ENCODE results near the gene RTBDN. TPM values are rescaled to one million over a fixed set of nuclear protein-coding genes. Genes with fewer than 3 reads are reported as not detected.
"Not testable (repeated sequence)": the region's sequence is repeated elsewhere in the genome, so short reads cannot be mapped to it uniquely, and the experiment has no call there.

RTBDN gene
- polyA plus RNA-seq, 1 donor from 2014 or later, result not detected

GRCh38 chr19:12865746-12866415 is 31.5 kb upstream of the RTBDN start:
- no peaks in the 10 kb centered on the region for H3K9me3 Mint-ChIP-seq
- H3K27me3 Mint-ChIP-seq, result peaks cover 9% of the 10 kb centered on the region
- H3K27ac Mint-ChIP-seq, result no peak overlapping the region
- peaks cover 3% of the 10 kb centered on the region for H3K36me3 Mint-ChIP-seq
- H3K4me3 Mint-ChIP-seq, result peak overlapping the region; percentile 54 to 83 (median 68)
- peaks cover 3 to 4% (median 3%) of the 10 kb centered on the region in 3 donors for H3K4me1 Mint-ChIP-seq

- Mint-ChIP-seq H3K36me3 (peaks cover 3% of the 10 kb centered on the region), H3K27ac (peak overlapping the region in 1 of 3 donors; percentile 77), H3K27me3 (peaks cover 9% of the 10 kb centered on the region), H3K4me3 (peak overlapping the region in 1 of 4 donors; percentile 65), H3K4me1 (peaks cover 3 to 5% (median 4%) of the 10 kb centered on the region in 3 donors), H3K9me3 (no peaks in the 10 kb centered on the region)
Measured at GRCh38 chr19:12864721-12865715, 30.6 kb upstream of the RTBDN start.

- H3K4me1 Mint-ChIP-seq, result peaks cover 3 to 5% (median 4%) of the 10 kb centered on the region in 3 donors
- peaks cover 1% of the 10 kb centered on the region for H3K36me3 Mint-ChIP-seq
- H3K4me3 Mint-ChIP-seq, result no peak overlapping the region
- no peak overlapping the region for H3K27ac Mint-ChIP-seq
- no peaks in the 10 kb centered on the region for H3K9me3 Mint-ChIP-seq
- peaks cover 9% of the 10 kb centered on the region for H3K27me3 Mint-ChIP-seq
Measured at GRCh38 chr19:12864143-12864542, 29.8 kb upstream of the RTBDN start.

GRCh38 chr19:12859546-12859945 is 25.2 kb upstream of the RTBDN start:
- Mint-ChIP-seq H3K27me3 (no peaks in the 10 kb centered on the region), H3K4me3 (no peak overlapping the region), H3K4me1 (peaks cover 0 to 3% (median 0%) of the 10 kb centered on the region in 3 donors), H3K36me3 (peaks cover 1% of the 10 kb centered on the region), H3K9me3 (peaks cover 0 to 2% (median 0%) of the 10 kb centered on the region in 3 donors), H3K27ac (no peak overlapping the region)

GRCh38 chr19:12858041-12858928 is 23.9 kb upstream of the RTBDN start:
- no peak overlapping the region for H3K4me3 Mint-ChIP-seq

GRCh38 chr19:12856653-12857052 is 22.3 kb upstream of the RTBDN start:
- H3K36me3 Mint-ChIP-seq, result peaks cover 1% of the 10 kb centered on the region
- peaks cover 0 to 3% (median 0%) of the 10 kb centered on the region in 3 donors for H3K4me1 Mint-ChIP-seq
- peaks cover 0 to 2% (median 0%) of the 10 kb centered on the region in 3 donors for H3K9me3 Mint-ChIP-seq
- no peak overlapping the region for H3K27ac Mint-ChIP-seq
- no peaks in the 10 kb centered on the region for H3K27me3 Mint-ChIP-seq
- no peak overlapping the region for H3K4me3 Mint-ChIP-seq

More at GRCh38 chr19:12858041-12858928, 23.9 kb upstream of the RTBDN start:
- Mint-ChIP-seq H3K9me3 (peaks cover 0 to 2% (median 0%) of the 10 kb centered on the region in 3 donors), H3K36me3 (peaks cover 1% of the 10 kb centered on the region), H3K27ac (no peak overlapping the region), H3K4me1 (peaks cover 0 to 3% (median 0%) of the 10 kb centered on the region in 3 donors), H3K27me3 (no peaks in the 10 kb centered on the region)

GRCh38 chr19:12847159-12848139 is 13.1 kb upstream of the RTBDN start:
- H3K27me3 Mint-ChIP-seq, result peaks cover 12% of the 10 kb centered on the region
- no peak overlapping the region for H3K27ac Mint-ChIP-seq
- H3K4me1 Mint-ChIP-seq, result peaks cover 0 to 3% (median 1%) of the 10 kb centered on the region in 3 donors

GRCh38 chr19:12846613-12847012 is 12.2 kb upstream of the RTBDN start:
- not testable (repeated sequence) for H3K4me1 Mint-ChIP-seq, H3K27ac Mint-ChIP-seq, H3K36me3 Mint-ChIP-seq, H3K9me3 Mint-ChIP-seq
- H3K27me3 Mint-ChIP-seq, result peaks cover 16% of the 10 kb centered on the region
- peak overlapping the region in 1 of 4 donors; percentile 45 for H3K4me3 Mint-ChIP-seq

More at GRCh38 chr19:12847159-12848139, 13.1 kb upstream of the RTBDN start:
- no peaks in the 10 kb centered on the region for H3K36me3 Mint-ChIP-seq
- peak overlapping the region in 2 of 4 donors; percentile 8 to 72 for H3K4me3 Mint-ChIP-seq
- no peaks in the 10 kb centered on the region for H3K9me3 Mint-ChIP-seq

- H3K27ac Mint-ChIP-seq, result no peak overlapping the region
- H3K4me3 Mint-ChIP-seq, result no peak overlapping the region
- peaks cover 39% of the 10 kb centered on the region for H3K27me3 Mint-ChIP-seq
Measured at GRCh38 chr19:12843999-12844732, 9.8 kb upstream of the RTBDN start.

GRCh38 chr19:12843328-12843727 is 8.9 kb upstream of the RTBDN start:
- peaks cover 43% of the 10 kb centered on the region for H3K27me3 Mint-ChIP-seq
- H3K4me1 Mint-ChIP-seq, result peaks cover 0 to 18% (median 15%) of the 10 kb centered on the region in 3 donors
- H3K36me3 Mint-ChIP-seq, result no peaks in the 10 kb centered on the region
- H3K4me3 Mint-ChIP-seq, result no peak overlapping the region
- no peak overlapping the region for H3K27ac Mint-ChIP-seq
- H3K9me3 Mint-ChIP-seq, result peaks cover 0 to 6% (median 0%) of the 10 kb centered on the region in 3 donors

More at GRCh38 chr19:12843999-12844732, 9.8 kb upstream of the RTBDN start:
- Mint-ChIP-seq H3K36me3 (no peaks in the 10 kb centered on the region), H3K9me3 (peaks cover 0 to 6% (median 0%) of the 10 kb centered on the region in 3 donors), H3K4me1 (peaks cover 0 to 17% (median 13%) of the 10 kb centered on the region in 3 donors)

GRCh38 chr19:12842511-12842910 is 8.1 kb upstream of the RTBDN start:
- Mint-ChIP-seq H3K27me3 (peaks cover 48% of the 10 kb centered on the region), H3K9me3 (peaks cover 0 to 6% (median 0%) of the 10 kb centered on the region in 3 donors), H3K36me3 (no peaks in the 10 kb centered on the region), H3K27ac (no peak overlapping the region), H3K4me3 (no peak overlapping the region), H3K4me1 (peaks cover 1 to 17% (median 12%) of the 10 kb centered on the region in 3 donors)

- Mint-ChIP-seq H3K4me3 (peak overlapping the region in 3 of 4 donors; percentile 24 to 75 (median 34)), H3K36me3 (no peaks in the 10 kb centered on the region), H3K4me1 (peaks cover 5 to 18% (median 12%) of the 10 kb centered on the region in 3 donors), H3K9me3 (peaks cover 0 to 10% (median 0%) of the 10 kb centered on the region in 3 donors), H3K27me3 (peaks cover 53% of the 10 kb centered on the region), H3K27ac (peak overlapping the region in 2 of 3 donors; percentile 52 to 69)
Measured at GRCh38 chr19:12841094-12841493, 6.7 kb upstream of the RTBDN start.

All from IgD-negative memory B cell (primary cell).